Liver (tissue), 9 donors: ENCODE measurements around the gene KDM7A. TPM values are rescaled to one million over a fixed set of nuclear protein-coding genes. Genes with fewer than 3 reads are reported as not detected.

Experiments
- DNase-seq: peaks from one replicate; pipeline ENCODE4 v3.0.0-alpha.2; 2017; ENCODE audit warnings: low spot score
- H3K27ac ChIP-seq, 2 donors: one replicate each; pipeline ENCODE4 v1.7.0; 2013; ENCODE audit warnings: inconsistent platforms in 2 of 2, low read length in 2 of 2, control low read depth in 1 of 2, low read depth in 1 of 2, mild to moderate bottlenecking in 1 of 2
- H3K27me3 ChIP-seq, 4 donors: one replicate each; pipeline versions ENCODE4 v1.6.1 to v1.7.0; 2013; ENCODE audit warnings: low read length in 3 of 4, inconsistent platforms in 1 of 4, mild to moderate bottlenecking in 1 of 4, moderate library complexity in 1 of 4; ENCODE audit not compliant: control insufficient read depth in 4 of 4, insufficient read depth in 4 of 4
- H3K36me3 ChIP-seq, 4 donors: one replicate each; pipeline versions ENCODE4 v1.6.1 to v1.7.0; 2013; ENCODE audit warnings: low read length in 3 of 4, mild to moderate bottlenecking in 3 of 4, low read depth in 1 of 4, moderate library complexity in 1 of 4; ENCODE audit not compliant: control insufficient read depth in 4 of 4, insufficient read depth in 3 of 4
- H3K4me1 ChIP-seq, 4 donors: one replicate each; pipeline versions ENCODE4 v1.6.1 to v1.7.0; 2013; ENCODE audit warnings: low read length in 3 of 4, mild to moderate bottlenecking in 3 of 4, moderate library complexity in 1 of 4; ENCODE audit not compliant: control insufficient read depth in 4 of 4, insufficient read depth in 4 of 4
- H3K4me3 ChIP-seq, 3 donors: one replicate each; pipeline versions ENCODE4 v1.6.1 to v1.7.0; 2013; ENCODE audit warnings: low read length in 3 of 3, control low read depth in 1 of 3, low read depth in 1 of 3, mild to moderate bottlenecking in 1 of 3
- H3K9ac ChIP-seq, 2 donors: one replicate each; pipeline ENCODE4 v1.7.0; 2013; ENCODE audit warnings: low read length in 2 of 2, mild to moderate bottlenecking in 2 of 2, moderate library complexity in 2 of 2, control low read depth in 1 of 2, low read depth in 1 of 2
- H3K9me3 ChIP-seq, 4 donors: one replicate each; pipeline versions ENCODE4 v1.6.1 to v1.7.0; 2013; ENCODE audit warnings: low read length in 3 of 4; ENCODE audit not compliant: control insufficient read depth in 4 of 4
- CTCF ChIP-seq: fragments of 150-350 bp; IDR thresholded peaks from 2 replicates; pipeline ENCODE4 v1.5.1; 2017; ENCODE audit warnings: improper control_type of control experiment, low read depth, low read length; ENCODE audit not compliant: missing input control
- FOXA1 ChIP-seq: IDR thresholded peaks from 2 replicates; pipeline ENCODE4 v1.6.1; 2016; ENCODE audit warnings: antibody characterized with exemption
- FOXA2 ChIP-seq: IDR thresholded peaks from 2 replicates; pipeline ENCODE4 v1.6.1; 2016; ENCODE audit warnings: antibody characterized with exemption
- GABPA ChIP-seq, 2 donors: IDR thresholded peaks in 1 of 2; conservative IDR thresholded peaks in 1 of 2; 2 replicates each; pipeline ENCODE4 v1.6.1; 2016; ENCODE audit warnings: antibody characterized with exemption in 2 of 2, mild to moderate bottlenecking in 1 of 2, moderate library complexity in 1 of 2
- MAX ChIP-seq: IDR thresholded peaks from 2 replicates; pipeline ENCODE4 v1.6.1; 2016; ENCODE audit warnings: antibody characterized with exemption
- NR2F2 ChIP-seq: IDR thresholded peaks from 2 replicates; pipeline ENCODE4 v1.6.1; 2016; ENCODE audit warnings: antibody characterized with exemption
- RAD21 ChIP-seq, 2 donors: IDR thresholded peaks; 2 replicates each; pipeline ENCODE4 v1.6.1; 2016; ENCODE audit warnings: antibody characterized with exemption in 2 of 2, mild to moderate bottlenecking in 2 of 2
- RXRA ChIP-seq, 2 donors: IDR thresholded peaks; 2 replicates each; pipeline ENCODE4 v1.6.1; 2017 to 2018; ENCODE audit warnings: antibody characterized with exemption in 2 of 2, mild to moderate bottlenecking in 1 of 2
- SP1 ChIP-seq: IDR thresholded peaks from 2 replicates; pipeline ENCODE4 v1.6.1; 2018; ENCODE audit warnings: antibody characterized with exemption, mild to moderate bottlenecking
- TAF1 ChIP-seq: conservative IDR thresholded peaks from 2 replicates; pipeline ENCODE4 v1.6.1; 2016; ENCODE audit warnings: antibody characterized with exemption, mild to moderate bottlenecking
- WGBS: extraction: QIAGEN DNeasy Blood & Tissue Kit; methylation state at CpG from one replicate; pipeline ENCODE4 v1.1.7; 2013; 5-methylcytosine and 5-hydroxymethylcytosine counted together
- polyA plus RNA-seq, 2 donors: library from polyadenylated mRNA; stranded (reverse) in 1 of 2; unstranded in 1 of 2; fragments of 200-250 nt in 1 of 2; fragments of >200 nt in 1 of 2; fragmentation: Nextera tagmentation in 1 of 2; extraction: Ambion mirVana in 1 of 2; gene quantifications; one replicate each; pipeline versions ENCODE4 v1.2.1 to v1.2.3, GENCODE V29; 2013 to 2015
- total RNA-seq, 2 donors: library from RNA; depleted of rRNA; stranded (reverse); fragments of >200 nt; gene quantifications; one replicate each; pipeline ENCODE4 v1.2.3, GENCODE V29; 2014
- TF ChIP-seq, protein P1 (sequence below): IDR thresholded peaks from 2 replicates; pipeline ENCODE4 v1.6.1; 2016; ENCODE audit warnings: antibody characterized with exemption
- TF ChIP-seq, protein P2 (sequence below): IDR thresholded peaks from 2 replicates; pipeline ENCODE4 v1.6.1; 2016; ENCODE audit warnings: antibody characterized with exemption
- TF ChIP-seq, protein P3 (sequence below): IDR thresholded peaks from 2 replicates; pipeline ENCODE4 v1.6.1; 2016; ENCODE audit warnings: antibody characterized with exemption, mild to moderate bottlenecking
- donor health status: healthy.
- donor health status: healthy.
- donor health status: healthy.
- donor health status: healthy.
- donor health status: healthy.

The KDM7A gene
- total and polyA plus RNA-seq, 4 donors: 1.9 to 27.5 (median 9.9) TPM

DNA sequence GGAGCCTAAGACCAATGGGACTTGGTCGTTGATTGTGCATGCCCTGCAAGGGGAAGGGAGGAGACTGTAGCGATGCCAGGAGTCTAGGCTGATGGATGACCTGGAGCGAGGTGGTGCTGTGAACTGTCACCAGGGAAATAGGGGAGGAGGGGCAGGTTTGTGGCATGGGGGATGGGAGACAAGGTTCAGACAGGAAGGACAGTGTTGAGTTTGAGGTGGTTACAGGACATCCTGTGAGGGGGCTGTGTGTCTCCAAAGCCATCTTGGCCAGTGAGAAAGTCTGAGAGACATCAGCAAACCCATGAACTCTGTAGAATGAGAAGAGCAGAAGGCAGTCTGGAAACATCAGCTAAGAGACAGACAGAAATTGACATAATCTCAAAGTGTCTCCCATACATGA, 38.5 kb upstream of the KDM7A start (continued):
- TF ChIP-seq, protein P1, sequence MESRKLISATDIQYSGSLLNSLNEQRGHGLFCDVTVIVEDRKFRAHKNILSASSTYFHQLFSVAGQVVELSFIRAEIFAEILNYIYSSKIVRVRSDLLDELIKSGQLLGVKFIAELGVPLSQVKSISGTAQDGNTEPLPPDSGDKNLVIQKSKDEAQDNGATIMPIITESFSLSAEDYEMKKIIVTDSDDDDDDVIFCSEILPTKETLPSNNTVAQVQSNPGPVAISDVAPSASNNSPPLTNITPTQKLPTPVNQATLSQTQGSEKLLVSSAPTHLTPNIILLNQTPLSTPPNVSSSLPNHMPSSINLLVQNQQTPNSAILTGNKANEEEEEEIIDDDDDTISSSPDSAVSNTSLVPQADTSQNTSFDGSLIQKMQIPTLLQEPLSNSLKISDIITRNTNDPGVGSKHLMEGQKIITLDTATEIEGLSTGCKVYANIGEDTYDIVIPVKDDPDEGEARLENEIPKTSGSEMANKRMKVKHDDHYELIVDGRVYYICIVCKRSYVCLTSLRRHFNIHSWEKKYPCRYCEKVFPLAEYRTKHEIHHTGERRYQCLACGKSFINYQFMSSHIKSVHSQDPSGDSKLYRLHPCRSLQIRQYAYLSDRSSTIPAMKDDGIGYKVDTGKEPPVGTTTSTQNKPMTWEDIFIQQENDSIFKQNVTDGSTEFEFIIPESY: no peak
- TF ChIP-seq TAF1: no peak

GRCh38 chr7:140214075-140214684, 37.4 kb upstream of the KDM7A start:
- H3K9ac ChIP-seq: no peak overlapping the region
- H3K36me3 ChIP-seq: no peaks in the 10 kb centered on the region
- TF ChIP-seq, protein P2, sequence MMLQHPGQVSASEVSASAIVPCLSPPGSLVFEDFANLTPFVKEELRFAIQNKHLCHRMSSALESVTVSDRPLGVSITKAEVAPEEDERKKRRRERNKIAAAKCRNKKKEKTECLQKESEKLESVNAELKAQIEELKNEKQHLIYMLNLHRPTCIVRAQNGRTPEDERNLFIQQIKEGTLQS: no peak
- TF ChIP-seq TAF1: no peak
- no peak for TF ChIP-seq RAD21 (IDR thresholded peaks at IDR 0.05)
- TF ChIP-seq NR2F2: no peak
- TF ChIP-seq CTCF: no peak
- TF ChIP-seq MAX: no peak
- TF ChIP-seq, protein P3, sequence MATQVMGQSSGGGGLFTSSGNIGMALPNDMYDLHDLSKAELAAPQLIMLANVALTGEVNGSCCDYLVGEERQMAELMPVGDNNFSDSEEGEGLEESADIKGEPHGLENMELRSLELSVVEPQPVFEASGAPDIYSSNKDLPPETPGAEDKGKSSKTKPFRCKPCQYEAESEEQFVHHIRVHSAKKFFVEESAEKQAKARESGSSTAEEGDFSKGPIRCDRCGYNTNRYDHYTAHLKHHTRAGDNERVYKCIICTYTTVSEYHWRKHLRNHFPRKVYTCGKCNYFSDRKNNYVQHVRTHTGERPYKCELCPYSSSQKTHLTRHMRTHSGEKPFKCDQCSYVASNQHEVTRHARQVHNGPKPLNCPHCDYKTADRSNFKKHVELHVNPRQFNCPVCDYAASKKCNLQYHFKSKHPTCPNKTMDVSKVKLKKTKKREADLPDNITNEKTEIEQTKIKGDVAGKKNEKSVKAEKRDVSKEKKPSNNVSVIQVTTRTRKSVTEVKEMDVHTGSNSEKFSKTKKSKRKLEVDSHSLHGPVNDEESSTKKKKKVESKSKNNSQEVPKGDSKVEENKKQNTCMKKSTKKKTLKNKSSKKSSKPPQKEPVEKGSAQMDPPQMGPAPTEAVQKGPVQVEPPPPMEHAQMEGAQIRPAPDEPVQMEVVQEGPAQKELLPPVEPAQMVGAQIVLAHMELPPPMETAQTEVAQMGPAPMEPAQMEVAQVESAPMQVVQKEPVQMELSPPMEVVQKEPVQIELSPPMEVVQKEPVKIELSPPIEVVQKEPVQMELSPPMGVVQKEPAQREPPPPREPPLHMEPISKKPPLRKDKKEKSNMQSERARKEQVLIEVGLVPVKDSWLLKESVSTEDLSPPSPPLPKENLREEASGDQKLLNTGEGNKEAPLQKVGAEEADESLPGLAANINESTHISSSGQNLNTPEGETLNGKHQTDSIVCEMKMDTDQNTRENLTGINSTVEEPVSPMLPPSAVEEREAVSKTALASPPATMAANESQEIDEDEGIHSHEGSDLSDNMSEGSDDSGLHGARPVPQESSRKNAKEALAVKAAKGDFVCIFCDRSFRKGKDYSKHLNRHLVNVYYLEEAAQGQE: no peak
- TF ChIP-seq FOXA1: no peak
- TF ChIP-seq FOXA2: no peak
- TF ChIP-seq, protein P1: no peak
- TF ChIP-seq SP1: no peak
- no peak for TF ChIP-seq RXRA (IDR thresholded peaks at IDR 0.05)
- TF ChIP-seq GABPA (IDR thresholded peaks at IDR 0.05 in 1 of 2, conservative IDR thresholded peaks at IDR 0.05 in 1 of 2): no peak
- H3K4me3 ChIP-seq: no peak overlapping the region
- 83% methylated on average over 3 of the region's 3 CpGs for WGBS
- peaks cover 0 to 6% (median 0%) of the 10 kb centered on the region in 4 donors for H3K4me1 ChIP-seq
- H3K9me3 ChIP-seq: peaks cover 0 to 3% (median under 1%) of the 10 kb centered on the region in 4 donors
- H3K27me3 ChIP-seq: no peaks in the 10 kb centered on the region
- DNase-seq: no peak
- H3K27ac ChIP-seq: no peak overlapping the region
